Measurements from ENCODE around the gene MKKS. TPM values are rescaled to one million over a fixed set of nuclear protein-coding genes. Genes with fewer than 3 reads are reported as not detected.
A peak's percentile ranks its signal among the peaks of the same experiment; 100 is the strongest.

MKKS gene
- total and polyA plus RNA-seq, 9 of the 15 experiments (the other 6 are each of a cell fraction or from before 2014, with no cell fraction given) = 6.8 to 26.8 (median 12.0) TPM

- no peak for TF ChIP-seq HINFP (tag; conservative IDR thresholded peaks at IDR 0.05; ENCODE audit: low read depth)
- peak; percentile 41; the same call in 1 of the 2 replicates for TF ChIP-seq ATF3 (IDR thresholded peaks at IDR 0.05)
- TF ChIP-seq ATF3 (CRISPR knock-in tag; conservative IDR thresholded peaks at IDR 0.05) = no peak
- TF ChIP-seq ZNF592 (IDR thresholded peaks at IDR 0.05) = peak; percentile 57; the same call in 1 of the 2 replicates
- peak; percentile 65 for TF ChIP-seq DPF2 (IDR thresholded peaks at IDR 0.05)
- no peak for TF ChIP-seq ZNF280B (CRISPR knock-in tag; IDR thresholded peaks at IDR 0.05)
- TF ChIP-seq ARID3B (CRISPR knock-in tag; IDR thresholded peaks at IDR 0.05; ENCODE audit: borderline replicate concordance) = no peak
- no peak for TF ChIP-seq HEY1 (CRISPR knock-in tag; IDR thresholded peaks at IDR 0.05; ENCODE audit: borderline replicate concordance)
- peak; percentile 92 for TF ChIP-seq MAFG (tag; conservative IDR thresholded peaks at IDR 0.05)
- TF ChIP-seq SMAD3 (CRISPR knock-in tag; conservative IDR thresholded peaks at IDR 0.05) = no peak
- TF ChIP-seq ARID1B (IDR thresholded peaks at IDR 0.05) = peak; percentile 50
- no peak for TF ChIP-seq ZBTB2 (IDR thresholded peaks at IDR 0.05)
- TF ChIP-seq ZC3H8 (IDR thresholded peaks at IDR 0.05) = no peak
- no peak for TF ChIP-seq NKRF (IDR thresholded peaks at IDR 0.05; ENCODE audit: borderline replicate concordance)
- TF ChIP-seq HDAC2 (IDR thresholded peaks at IDR 0.05) = 0 out of 2 replicates have a peak, but pooled peaks have one; percentile 25
Measured at GRCh38 chr20:10476319-10476724, 42.3 kb upstream of the MKKS start (continued).
